Measurements from ENCODE around the gene NLRP9. TPM values are rescaled to one million over a fixed set of nuclear protein-coding genes. Genes with fewer than 3 reads are reported as not detected.
A peak's percentile ranks its signal among the peaks of the same experiment; 100 is the strongest.

Gene NLRP9
- total RNA-seq, 1 experiment from 2014 or later, result not detected

- TF ChIP-seq AFF4 (CRISPR knock-in tag; IDR thresholded peaks at IDR 0.05; ENCODE audit: borderline replicate concordance) (no peak), SOX15 (CRISPR knock-in tag; IDR thresholded peaks at IDR 0.05) (no peak), MAX (CRISPR knock-in tag; IDR thresholded peaks at IDR 0.05) (no peak), MLX (CRISPR knock-in tag; IDR thresholded peaks at IDR 0.05) (no peak), ERG (CRISPR knock-in tag; IDR thresholded peaks at IDR 0.05) (no peak), SMAD3 (CRISPR knock-in tag; IDR thresholded peaks at IDR 0.05; ENCODE audit: borderline replicate concordance) (no peak), FOXJ3 (CRISPR knock-in tag; IDR thresholded peaks at IDR 0.05; ENCODE audit: borderline replicate concordance) (no peak), ZBTB43 (CRISPR knock-in tag; IDR thresholded peaks at IDR 0.05) (no peak), CTCF (IDR thresholded peaks at IDR 0.05) (no peak), MXD4 (CRISPR knock-in tag; IDR thresholded peaks at IDR 0.05; ENCODE audit: borderline replicate concordance) (no peak)
Observed at GRCh38 chr19:55676889-55677505, 61.2 kb downstream of the NLRP9 start (continued).

- H3K4me1 Mint-ChIP-seq, result peaks cover 37% of the 10 kb centered on the region
- peaks cover 39% of the 10 kb centered on the region for H3K36me3 Mint-ChIP-seq
- DNase-seq (ENCODE audit: low spot score) (no peak), ATAC-seq (no peak)
- H3K9me3 Mint-ChIP-seq, result no peaks in the 10 kb centered on the region
- no peak overlapping the region; the same call in 1 of the 2 replicates for H3K27ac Mint-ChIP-seq
- POLR2A ChIA-PET, result no interaction called here
- CTCF ChIA-PET, result no interaction called here
- peak overlapping the region; percentile 98 for H3K4me3 Mint-ChIP-seq
- no peaks in the 10 kb centered on the region for H3K27me3 Mint-ChIP-seq (ENCODE audit: low read depth)
- TF ChIP-seq FOXP4 (CRISPR knock-in tag; IDR thresholded peaks at IDR 0.05) (no peak), ZNF396 (CRISPR knock-in tag; IDR thresholded peaks at IDR 0.05; ENCODE audit: borderline replicate concordance) (no peak), ZNF671 (CRISPR knock-in tag; IDR thresholded peaks at IDR 0.05) (no peak), ZNF532 (CRISPR knock-in tag; IDR thresholded peaks at IDR 0.05; ENCODE audit: borderline replicate concordance) (no peak), ATF1 (CRISPR knock-in tag; IDR thresholded peaks at IDR 0.05) (no peak), HMGA2 (CRISPR knock-in tag; IDR thresholded peaks at IDR 0.05) (no peak), ERG (CRISPR knock-in tag; IDR thresholded peaks at IDR 0.05) (no peak), NR2C2 (CRISPR knock-in tag; IDR thresholded peaks at IDR 0.05) (no peak), NFE2L1 (CRISPR knock-in tag; IDR thresholded peaks at IDR 0.05) (no peak)
Observed at GRCh38 chr19:55676383-55676782, 61.8 kb downstream of the NLRP9 start.
